ENCODE data around the gene SPRED1. TPM values are rescaled to one million over a fixed set of nuclear protein-coding genes. Genes with fewer than 3 reads are reported as not detected.

Gene SPRED1
- total and polyA plus RNA-seq, 2 of the 4 experiments (the other 2 are of a cell fraction) = 6.6 to 17.9 TPM

DNA sequence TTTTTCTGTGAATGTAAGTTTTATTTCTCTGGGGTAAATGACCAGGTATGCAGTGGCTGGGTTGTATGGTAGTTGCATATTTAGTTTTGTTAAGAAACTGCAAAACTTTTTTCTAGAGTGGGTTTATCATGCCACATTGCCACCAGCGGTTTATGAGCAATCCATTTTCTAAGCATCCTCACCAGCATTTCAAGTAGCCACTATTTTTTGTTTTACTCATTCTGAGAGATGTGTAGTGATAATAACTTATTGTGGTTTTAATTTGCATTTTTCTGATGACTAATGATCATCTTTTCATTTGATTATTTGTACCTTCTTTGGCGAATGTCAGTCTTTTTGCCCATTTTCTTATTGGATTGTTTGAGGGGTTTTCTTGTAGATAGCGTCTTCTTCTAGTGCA is 56.2 kb downstream of the SPRED1 start:
- dilution Hi-C loops (cut with HindIII; ENCODE audit: low sequenced_read_pairs, unreplicated experiment) = no loop called here
- POLR2A ChIA-PET (ENCODE audit: unreplicated experiment) = no interaction called here

More for the DNA sequence above, 56.2 kb downstream of the SPRED1 start:
- TF ChIP-seq CHD1 (IDR thresholded peaks at IDR 0.05; ENCODE audit: low read depth, low read length) (no peak), MAZ (IDR thresholded peaks at IDR 0.05; ENCODE audit: borderline replicate concordance, low read depth, low read length) (no peak), FOS (IDR thresholded peaks at IDR 0.05; ENCODE audit: low read depth, low read length) (no peak), RAD21 (IDR thresholded peaks at IDR 0.05; ENCODE audit: low read length) (no peak), RCOR1 (IDR thresholded peaks at IDR 0.05; ENCODE audit: insufficient replicate concordance, low read length) (no peak)
- no peak overlapping the region for H3K4me2 ChIP-seq (ENCODE audit: low read depth, low read length)
- no peak overlapping the region for H2BK5ac ChIP-seq (ENCODE audit: low read depth, low read length, poor library complexity, severe bottlenecking)
- H4K5ac ChIP-seq (ENCODE audit: low read depth, low read length) = no peak overlapping the region
- no peak overlapping the region for H3K4ac ChIP-seq (ENCODE audit: low read depth, low read length)
- no peaks in the 10 kb centered on the region; the same call in 1 of the 2 replicates for H3K4me1 ChIP-seq (ENCODE audit: control insufficient read depth, insufficient read depth, low read length)
- BruUV-seq (replicated peaks) = no TSS peak
- ATAC-seq (ENCODE audit: low read depth) = no peak
- no peak overlapping the region for H3K4me3 ChIP-seq (ENCODE audit: insufficient read depth, low read depth, low read length)
- no peak overlapping the region for H2AK5ac ChIP-seq (ENCODE audit: low read depth, low read length)
- intact Hi-C loops (cut with micrococcal nuclease) = no loop called here
- no peak overlapping the region for H3K18ac ChIP-seq (ENCODE audit: low read depth, low read length)
- DNase-seq = no peak
- H2BK15ac ChIP-seq (ENCODE audit: low read depth, low read length) = no peak overlapping the region
- peaks cover 20% of the 10 kb centered on the region; the same call in 1 of the 2 replicates for H4K20me1 ChIP-seq (ENCODE audit: insufficient read depth, low read length)
- no peak overlapping the region for H2BK120ac ChIP-seq (ENCODE audit: low read depth, low read length)
- H3K9ac ChIP-seq (ENCODE audit: low read depth, low read length) = no peak overlapping the region
- H2AK9ac ChIP-seq (replicated peaks; ENCODE audit: low read depth, low read length, poor library complexity) = no peak overlapping the region
- no peak overlapping the region for H3K27ac ChIP-seq (ENCODE audit: insufficient read depth, low read length)
- no peak overlapping the region for H4K91ac ChIP-seq (ENCODE audit: insufficient read depth, low read depth, low read length)
- H3K9me1 ChIP-seq (ENCODE audit: insufficient read depth, low read length) = no peaks in the 10 kb centered on the region
- CTCF ChIA-PET = no interaction called here
- H4K8ac ChIP-seq (ENCODE audit: low read depth in 2 of 2, low read length in 2 of 2) = no peak overlapping the region
- H3K23ac ChIP-seq (ENCODE audit: low read depth, low read length) = no peak overlapping the region
- in situ Hi-C loops (cut with MboI; ENCODE audit: low sequenced_read_pairs) = no loop called here
- no peaks in the 10 kb centered on the region for H3K9me3 ChIP-seq (ENCODE audit: control insufficient read depth, insufficient read depth, low read length)
- no peak overlapping the region for H2AFZ ChIP-seq (replicated peaks; ENCODE audit: low read length, poor library complexity)
- H3K36me3 ChIP-seq (ENCODE audit: control insufficient read depth, insufficient read depth, low read length) = peaks cover 6% of the 10 kb centered on the region
- H3K79me1 ChIP-seq (ENCODE audit: low read depth in 1 of 2, low read length in 2 of 2) = peaks cover 8 to 43% of the 10 kb centered on the region in 2 experiments; a peak in 3 of 4 replicates
- H3K27me3 ChIP-seq (ENCODE audit: control insufficient read depth, insufficient read depth, low read length) = no peaks in the 10 kb centered on the region
- H2BK20ac ChIP-seq (ENCODE audit: low read depth, low read length) = no peak overlapping the region
- no peak overlapping the region for H3K14ac ChIP-seq (replicated peaks; ENCODE audit: low read depth, low read length)
- 100% methylated on average over 1 of the region's 3 CpGs; no CpG with 5 or more reads in 1 of the 2 experiments for WGBS, 2 experiments (ENCODE audit: extremely low coverage in 2 of 2, insufficient read length in 1 of 2)
- no peak overlapping the region for H3K56ac ChIP-seq (ENCODE audit: extremely low read depth, insufficient read depth, low read length)
